Tibial artery (tissue), 4 donors: Measurements from ENCODE around the gene DIS3L2.

Experiments
- DNase-seq, 2 donors: peaks; one replicate each; pipeline ENCODE4 v3.0.0-alpha.2; 2019
- H3K27ac ChIP-seq, 2 donors: fragments of 200-600 bp; sonication (generic) in 1 of 2; 1 replicate in 1 of 2; 2 replicates in 1 of 2; pipeline ENCODE4 v1.5.1; 2018 to 2019; ENCODE audit warnings: mild to moderate bottlenecking in 1 of 2
- H3K27me3 ChIP-seq, 2 donors: fragments of 200-600 bp; sonication (generic) in 1 of 2; one replicate each; pipeline versions ENCODE4 v1.5.1 to v1.6.0; 2016 to 2019
- H3K36me3 ChIP-seq, 3 donors: fragments of 200-600 bp; sonication (generic) in 2 of 3; one replicate each; pipeline ENCODE4 v1.5.1; 2016 to 2019; ENCODE audit warnings: mild to moderate bottlenecking in 2 of 3
- H3K4me1 ChIP-seq, 4 donors: fragments of 200-600 bp; sonication (generic) in 2 of 4; 1 replicate in 3 of 4; 2 replicates in 1 of 4; pipeline ENCODE4 v1.5.1; 2016 to 2019
- H3K4me3 ChIP-seq, 2 donors: fragments of 200-600 bp; sonication (generic) in 1 of 2; 1 replicate in 1 of 2; 2 replicates in 1 of 2; pipeline ENCODE4 v1.5.1; 2018 to 2019; ENCODE audit warnings: mild to moderate bottlenecking in 2 of 2
- H3K9me3 ChIP-seq, 3 donors: fragments of 200-600 bp; sonication (generic) in 1 of 3; one replicate each; pipeline ENCODE4 v1.5.1; 2016 to 2019
- CTCF ChIP-seq, 2 experiments: fragments of 200-600 bp in 1 of 2; fragments of 450-650 bp in 1 of 2; IDR thresholded peaks; one replicate each; pipeline ENCODE4 v1.5.1; 2017 to 2019; ENCODE audit warnings: antibody characterized with exemption in 2 of 2, mild to moderate bottlenecking in 1 of 2, moderate library complexity in 1 of 2
- intact Hi-C: fragments of 100-400 bp; cut with DNase I; formaldehyde crosslinking; loops from one replicate; pipeline ENCODE4 v1.15.0; 2023; ENCODE audit warnings: low total_unique reads

The DIS3L2 gene

GRCh38 chr2:232237464-232237863, 276.0 kb downstream of the DIS3L2 start:
- DNase-seq: no peak
- Histone ChIP-seq H3K27ac (no peak overlapping the region), H3K4me3 (no peak overlapping the region), H3K9me3 (no peaks in the 10 kb centered on the region), H3K36me3 (peaks cover 6 to 25% (median 16%) of the 10 kb centered on the region in 3 donors), H3K4me1 (no peaks in the 10 kb centered on the region), H3K27me3 (no peaks in the 10 kb centered on the region)
- no peak for TF ChIP-seq CTCF (IDR thresholded peaks at IDR 0.05)
- intact Hi-C loops: no loop called here

- Histone ChIP-seq H3K4me3 (no peak overlapping the region), H3K9me3 (no peaks in the 10 kb centered on the region), H3K27me3 (no peaks in the 10 kb centered on the region), H3K36me3 (peaks cover 6 to 25% (median 16%) of the 10 kb centered on the region in 3 donors), H3K4me1 (no peaks in the 10 kb centered on the region), H3K27ac (no peak overlapping the region)
- intact Hi-C loops: no loop called here
- TF ChIP-seq CTCF (IDR thresholded peaks at IDR 0.05): no peak
- DNase-seq: no peak
Measured at GRCh38 chr2:232238108-232238507, 276.6 kb downstream of the DIS3L2 start.

GRCh38 chr2:232238596-232238995, 277.1 kb downstream of the DIS3L2 start:
- Histone ChIP-seq H3K4me1 (no peaks in the 10 kb centered on the region), H3K9me3 (no peaks in the 10 kb centered on the region), H3K4me3 (no peak overlapping the region), H3K36me3 (peaks cover 6 to 25% (median 16%) of the 10 kb centered on the region in 3 donors), H3K27me3 (no peaks in the 10 kb centered on the region), H3K27ac (no peak overlapping the region)
- DNase-seq: no peak
- intact Hi-C loops: no loop called here
- TF ChIP-seq CTCF (IDR thresholded peaks at IDR 0.05): no peak

- TF ChIP-seq CTCF (IDR thresholded peaks at IDR 0.05): no peak
- no peak for DNase-seq
- H3K4me1 ChIP-seq: no peaks in the 10 kb centered on the region
- H3K27ac ChIP-seq: no peak overlapping the region
- peaks cover 6 to 25% (median 16%) of the 10 kb centered on the region in 3 donors for H3K36me3 ChIP-seq
- H3K4me3 ChIP-seq: no peak overlapping the region
- no peaks in the 10 kb centered on the region for H3K9me3 ChIP-seq
- intact Hi-C loops: no loop called here
- H3K27me3 ChIP-seq: no peaks in the 10 kb centered on the region
Measured at GRCh38 chr2:232239951-232240681, 278.6 kb downstream of the DIS3L2 start.

GRCh38 chr2:232240906-232241305, 279.4 kb downstream of the DIS3L2 start:
- TF ChIP-seq CTCF (IDR thresholded peaks at IDR 0.05): no peak
- DNase-seq: no peak
- Histone ChIP-seq H3K4me3 (no peak overlapping the region), H3K9me3 (no peaks in the 10 kb centered on the region), H3K27me3 (no peaks in the 10 kb centered on the region), H3K36me3 (peaks cover 6 to 25% (median 16%) of the 10 kb centered on the region in 3 donors), H3K27ac (no peak overlapping the region), H3K4me1 (no peaks in the 10 kb centered on the region)
- intact Hi-C loops: no loop called here
